HUES48 (cell line): ENCODE data around the gene HRAS.

Experiments
- H3K27ac ChIP-seq: one replicate; pipeline ENCODE4 v1.7.0; 2013; ENCODE audit warnings: low read depth, low read length, inconsistent platforms
- H3K27me3 ChIP-seq: 2 replicates; pipeline ENCODE4 v1.6.1; 2013; ENCODE audit warnings: mild to moderate bottlenecking, low read length; ENCODE audit not compliant: control insufficient read depth, insufficient read depth
- H3K36me3 ChIP-seq: 2 replicates; pipeline ENCODE4 v1.6.1; 2013; ENCODE audit warnings: low read length; ENCODE audit not compliant: control insufficient read depth, insufficient read depth
- H3K4me1 ChIP-seq: 2 replicates; pipeline ENCODE4 v1.6.1; 2013; ENCODE audit warnings: mild to moderate bottlenecking, low read length; ENCODE audit not compliant: control insufficient read depth, insufficient read depth
- H3K4me3 ChIP-seq: 2 replicates; pipeline ENCODE4 v1.5.1; 2013; ENCODE audit warnings: mild to moderate bottlenecking, low read depth, low read length
- H3K9ac ChIP-seq: 2 replicates; pipeline ENCODE4 v1.6.1; 2013; ENCODE audit warnings: mild to moderate bottlenecking, low read depth, low read length, moderate library complexity
- H3K9me3 ChIP-seq: 2 replicates; pipeline ENCODE4 v1.6.1; 2013; ENCODE audit warnings: low read length; ENCODE audit not compliant: control insufficient read depth, insufficient read depth

The HRAS gene

GRCh38 chr11:557328-558132 is 22.2 kb upstream of the HRAS start:
- no peak overlapping the region for H3K27ac ChIP-seq
- H3K36me3 ChIP-seq: no peaks in the 10 kb centered on the region
- H3K9me3 ChIP-seq: no peaks in the 10 kb centered on the region
- no peak overlapping the region for H3K4me3 ChIP-seq
- H3K9ac ChIP-seq: no peak overlapping the region
- H3K4me1 ChIP-seq: peaks cover 10% of the 10 kb centered on the region
- peaks cover 27% of the 10 kb centered on the region for H3K27me3 ChIP-seq

GRCh38 chr11:556662-557256 is 21.4 kb upstream of the HRAS start:
- H3K4me3 ChIP-seq: peak overlapping the region; percentile 69
- no peak overlapping the region for H3K9ac ChIP-seq
- H3K36me3 ChIP-seq: no peaks in the 10 kb centered on the region
- H3K27ac ChIP-seq: no peak overlapping the region
- H3K9me3 ChIP-seq: no peaks in the 10 kb centered on the region
- H3K4me1 ChIP-seq: peaks cover 9% of the 10 kb centered on the region
- H3K27me3 ChIP-seq: peaks cover 27% of the 10 kb centered on the region

- peak overlapping the region; percentile 69 for H3K4me3 ChIP-seq
- H3K27ac ChIP-seq: no peak overlapping the region
Observed at GRCh38 chr11:555780-556661, 20.6 kb upstream of the HRAS start.

GRCh38 chr11:555227-555779 is 19.9 kb upstream of the HRAS start:
- Histone ChIP-seq H3K9me3 (no peaks in the 10 kb centered on the region), H3K27me3 (peaks cover 27% of the 10 kb centered on the region), H3K27ac (no peak overlapping the region), H3K4me1 (peaks cover 6% of the 10 kb centered on the region), H3K9ac (no peak overlapping the region), H3K4me3 (peak overlapping the region; percentile 69), H3K36me3 (no peaks in the 10 kb centered on the region)

More at GRCh38 chr11:555780-556661, 20.6 kb upstream of the HRAS start:
- Histone ChIP-seq H3K9ac (no peak overlapping the region), H3K27me3 (peaks cover 27% of the 10 kb centered on the region), H3K36me3 (no peaks in the 10 kb centered on the region), H3K4me1 (peaks cover 6% of the 10 kb centered on the region), H3K9me3 (no peaks in the 10 kb centered on the region)

GRCh38 chr11:554428-555226 is 19.3 kb upstream of the HRAS start:
- Histone ChIP-seq H3K27ac (peak overlapping the region; percentile 28), H3K9me3 (no peaks in the 10 kb centered on the region), H3K36me3 (no peaks in the 10 kb centered on the region), H3K4me1 (no peaks in the 10 kb centered on the region), H3K9ac (no peak overlapping the region), H3K4me3 (peak overlapping the region; percentile 54), H3K27me3 (peaks cover 27% of the 10 kb centered on the region)

GRCh38 chr11:553988-554340 is 18.6 kb upstream of the HRAS start:
- no peaks in the 10 kb centered on the region for H3K36me3 ChIP-seq
- H3K9me3 ChIP-seq: no peaks in the 10 kb centered on the region
- no peaks in the 10 kb centered on the region for H3K4me1 ChIP-seq
- H3K4me3 ChIP-seq: no peak overlapping the region
- peaks cover 27% of the 10 kb centered on the region for H3K27me3 ChIP-seq
- H3K9ac ChIP-seq: no peak overlapping the region
- H3K27ac ChIP-seq: no peak overlapping the region

- no peaks in the 10 kb centered on the region for H3K4me1 ChIP-seq
- H3K27ac ChIP-seq: no peak overlapping the region
- H3K9me3 ChIP-seq: no peaks in the 10 kb centered on the region
- no peak overlapping the region for H3K4me3 ChIP-seq
- H3K27me3 ChIP-seq: peaks cover 27% of the 10 kb centered on the region
- no peak overlapping the region for H3K9ac ChIP-seq
- H3K36me3 ChIP-seq: no peaks in the 10 kb centered on the region
Observed at GRCh38 chr11:553083-553987, 18.0 kb upstream of the HRAS start.

- Histone ChIP-seq H3K36me3 (no peaks in the 10 kb centered on the region), H3K27me3 (peaks cover 12% of the 10 kb centered on the region), H3K9ac (no peak overlapping the region), H3K9me3 (no peaks in the 10 kb centered on the region), H3K27ac (no peak overlapping the region), H3K4me1 (no peaks in the 10 kb centered on the region), H3K4me3 (no peak overlapping the region)
Observed at GRCh38 chr11:551596-551995, 16.2 kb upstream of the HRAS start.

GRCh38 chr11:551131-551530 is 15.8 kb upstream of the HRAS start:
- Histone ChIP-seq H3K4me1 (no peaks in the 10 kb centered on the region), H3K36me3 (no peaks in the 10 kb centered on the region), H3K4me3 (no peak overlapping the region), H3K9me3 (no peaks in the 10 kb centered on the region), H3K27me3 (peaks cover 7% of the 10 kb centered on the region), H3K27ac (no peak overlapping the region), H3K9ac (no peak overlapping the region)
